Measurements from ENCODE around the gene PHYKPL.
A peak's percentile ranks its signal among the peaks of the same experiment; 100 is the strongest.

The PHYKPL gene

GRCh38 chr5:178192787-178193186 is 39.8 kb downstream of the PHYKPL start:
- DNase-seq (ENCODE audit: low read depth in 1 of 2, low spot score in 1 of 2), result no peak

GRCh38 chr5:178192244-178192643 is 40.4 kb downstream of the PHYKPL start:
- DNase-seq (ENCODE audit: low read depth in 1 of 2, low spot score in 1 of 2), result no peak

- DNase-seq (ENCODE audit: low read depth in 1 of 2, low spot score in 1 of 2), result no peak
These were observed 40.9 kb downstream of the PHYKPL start for GRCh38 chr5:178191661-178192060.

- no peak for DNase-seq (ENCODE audit: low read depth in 1 of 2, low spot score in 1 of 2)
These were observed 43.2 kb downstream of the PHYKPL start for GRCh38 chr5:178189433-178189832.

GRCh38 chr5:178187014-178187413 is 45.6 kb downstream of the PHYKPL start, which contains the start of gene GMCL2:
Gene GMCL2, minus strand, starts transcription at chr5:178187371. Its CDS starts 72 bp downstream, at chr5:178187299.
- no peak for DNase-seq (ENCODE audit: low read depth in 1 of 2, low spot score in 1 of 2)

- no peak for DNase-seq (ENCODE audit: low read depth in 1 of 2, low spot score in 1 of 2)
These were observed 46.2 kb downstream of the PHYKPL start for GRCh38 chr5:178186427-178186826.

- no peak for DNase-seq (ENCODE audit: low read depth in 1 of 2, low spot score in 1 of 2)
These were observed 50.3 kb downstream of the PHYKPL start for GRCh38 chr5:178182158-178182876.

- DNase-seq (ENCODE audit: low read depth in 1 of 2, low spot score in 1 of 2), result no peak
These were observed 52.3 kb downstream of the PHYKPL start for GRCh38 chr5:178180141-178180863.

GRCh38 chr5:178177569-178177968 is 55.0 kb downstream of the PHYKPL start:
- DNase-seq (ENCODE audit: low read depth in 1 of 2, low spot score in 1 of 2), result no peak

GRCh38 chr5:178176791-178177190 is 55.8 kb downstream of the PHYKPL start:
- DNase-seq (ENCODE audit: low read depth in 1 of 2, low spot score in 1 of 2), result no peak

GRCh38 chr5:178174456-178174855 is 58.1 kb downstream of the PHYKPL start:
- DNase-seq (ENCODE audit: low read depth in 1 of 2, low spot score in 1 of 2), result no peak

- DNase-seq (ENCODE audit: low read depth in 1 of 2, low spot score in 1 of 2), result no peak
These were observed 62.1 kb downstream of the PHYKPL start for GRCh38 chr5:178170455-178170854.

- no peak for DNase-seq (ENCODE audit: low read depth in 1 of 2, low spot score in 1 of 2)
These were observed 67.0 kb downstream of the PHYKPL start for GRCh38 chr5:178165581-178165980.

- peak; percentile 87 to 93 for DNase-seq (ENCODE audit: low read depth in 1 of 2, low spot score in 1 of 2)
These were observed 68.5 kb downstream of the PHYKPL start for GRCh38 chr5:178163772-178164735.

- DNase-seq (ENCODE audit: low read depth in 1 of 2, low spot score in 1 of 2), result no peak
These were observed 70.1 kb downstream of the PHYKPL start for GRCh38 chr5:178162481-178162880.

GRCh38 chr5:178160176-178160575 is 72.4 kb downstream of the PHYKPL start:
- DNase-seq (ENCODE audit: low read depth in 1 of 2, low spot score in 1 of 2), result no peak

All from stimulated activated CD4-positive, alpha-beta T cell treated with anti-CD3 and anti-CD28 coated beads, Interleukin-15, amount 100 ng/mL, for 1 hour (primary cell).